Measurements from ENCODE around the gene GRK5.

DNA sequence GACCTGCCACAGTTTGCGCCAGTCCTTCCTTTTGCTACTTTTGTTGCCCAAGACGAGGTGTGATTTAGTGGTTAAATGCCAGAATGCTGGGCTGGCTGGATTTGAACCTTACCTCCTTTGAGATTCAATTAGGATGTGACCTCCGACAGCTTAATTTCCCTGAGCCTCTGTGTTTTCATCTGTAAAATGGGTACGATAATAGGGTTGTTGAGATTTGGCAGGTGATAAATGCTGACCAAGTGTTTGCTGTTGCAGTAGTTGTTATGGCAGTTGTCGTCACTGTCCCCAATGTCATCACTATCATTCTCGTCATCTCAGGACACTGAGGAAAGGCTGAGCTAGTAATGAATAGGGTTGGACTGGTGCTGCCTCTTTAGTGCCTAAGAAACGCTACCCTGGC lies 61.1 kb downstream of the GRK5 start:
- TF ChIP-seq, protein P1, sequence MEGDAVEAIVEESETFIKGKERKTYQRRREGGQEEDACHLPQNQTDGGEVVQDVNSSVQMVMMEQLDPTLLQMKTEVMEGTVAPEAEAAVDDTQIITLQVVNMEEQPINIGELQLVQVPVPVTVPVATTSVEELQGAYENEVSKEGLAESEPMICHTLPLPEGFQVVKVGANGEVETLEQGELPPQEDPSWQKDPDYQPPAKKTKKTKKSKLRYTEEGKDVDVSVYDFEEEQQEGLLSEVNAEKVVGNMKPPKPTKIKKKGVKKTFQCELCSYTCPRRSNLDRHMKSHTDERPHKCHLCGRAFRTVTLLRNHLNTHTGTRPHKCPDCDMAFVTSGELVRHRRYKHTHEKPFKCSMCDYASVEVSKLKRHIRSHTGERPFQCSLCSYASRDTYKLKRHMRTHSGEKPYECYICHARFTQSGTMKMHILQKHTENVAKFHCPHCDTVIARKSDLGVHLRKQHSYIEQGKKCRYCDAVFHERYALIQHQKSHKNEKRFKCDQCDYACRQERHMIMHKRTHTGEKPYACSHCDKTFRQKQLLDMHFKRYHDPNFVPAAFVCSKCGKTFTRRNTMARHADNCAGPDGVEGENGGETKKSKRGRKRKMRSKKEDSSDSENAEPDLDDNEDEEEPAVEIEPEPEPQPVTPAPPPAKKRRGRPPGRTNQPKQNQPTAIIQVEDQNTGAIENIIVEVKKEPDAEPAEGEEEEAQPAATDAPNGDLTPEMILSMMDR (IDR thresholded peaks at IDR 0.05) = no peak
- TF ChIP-seq POLR2A (IDR thresholded peaks at IDR 0.05) = no peak

Data from Peyer's patch (tissue), 4 donors.